KMS-11 (cell line): ENCODE results near the gene TBATA.

Experiments
- H2AFZ ChIP-seq: fragments of 200-600 bp; sonication (generic); 2 replicates; pipeline ENCODE4 v1.6.1; 2016; ENCODE audit warnings: antibody characterized with exemption, mixed run types, low read depth
- H3K27ac ChIP-seq: fragments of 200-600 bp; sonication (generic); 2 replicates; pipeline ENCODE4 v1.6.1; 2016; ENCODE audit warnings: mild to moderate bottlenecking, mixed run types
- H3K27me3 ChIP-seq: fragments of 200-600 bp; sonication (generic); 2 replicates; pipeline ENCODE4 v1.6.1; 2017; ENCODE audit warnings: mild to moderate bottlenecking, low read depth, mixed run types, moderate library complexity; ENCODE audit not compliant: insufficient read depth
- H3K36me3 ChIP-seq: fragments of 200-600 bp; sonication (generic); 2 replicates; pipeline ENCODE4 v1.6.1; 2017; ENCODE audit warnings: mild to moderate bottlenecking, mixed run types; ENCODE audit not compliant: insufficient read depth
- H3K4me1 ChIP-seq: fragments of 200-600 bp; sonication (generic); 2 replicates; pipeline ENCODE4 v1.6.1; 2016; ENCODE audit warnings: mild to moderate bottlenecking, low read depth, mixed run types; ENCODE audit not compliant: poor library complexity, severe bottlenecking
- H3K4me2 ChIP-seq: fragments of 200-600 bp; sonication (generic); 2 replicates; pipeline ENCODE4 v1.7.0; 2016; ENCODE audit warnings: mild to moderate bottlenecking, mixed run types
- H3K4me3 ChIP-seq: fragments of 200-600 bp; sonication (generic); IDR thresholded peaks from 2 replicates; pipeline ENCODE4 v1.6.1; 2017; ENCODE audit warnings: low read depth, low read length, mixed read lengths; ENCODE audit not compliant: insufficient read depth
- H3K79me2 ChIP-seq: fragments of 200-600 bp; sonication (generic); 2 replicates; pipeline ENCODE4 v1.6.1; 2016; ENCODE audit warnings: low read depth, mixed run types; ENCODE audit not compliant: insufficient read depth
- H3K9ac ChIP-seq: fragments of 200-600 bp; sonication (generic); 2 replicates; pipeline ENCODE4 v1.6.1; 2016; ENCODE audit warnings: mild to moderate bottlenecking, mixed run types
- H4K20me1 ChIP-seq: fragments of 200-600 bp; sonication (generic); 2 replicates; pipeline ENCODE4 v1.6.1; 2016; ENCODE audit warnings: mild to moderate bottlenecking, mixed run types; ENCODE audit not compliant: insufficient read depth
- CTCF ChIP-seq: fragments of 200-600 bp; sonication (generic); conservative IDR thresholded peaks from 2 replicates; pipeline ENCODE4 v1.6.1; 2017; ENCODE audit warnings: low read depth, mild to moderate bottlenecking, antibody characterized with exemption, low read length, moderate library complexity, mixed read lengths

TBATA gene

GRCh38 chr10:70737250-70737649, 47.9 kb downstream of the TBATA start:
- H3K36me3 ChIP-seq: no peaks in the 10 kb centered on the region
- no peak for TF ChIP-seq CTCF
- H3K27me3 ChIP-seq: peaks cover 2% of the 10 kb centered on the region; the same call in 1 of the 2 replicates
- H4K20me1 ChIP-seq: no peaks in the 10 kb centered on the region
- no peak overlapping the region for H3K9ac ChIP-seq
- H2AFZ ChIP-seq: no peak overlapping the region
- H3K27ac ChIP-seq: no peak overlapping the region
- no peak overlapping the region for H3K4me3 ChIP-seq
- H3K79me2 ChIP-seq: no peaks in the 10 kb centered on the region
- H3K4me2 ChIP-seq: no peak overlapping the region
- H3K4me1 ChIP-seq: no peaks in the 10 kb centered on the region

GRCh38 chr10:70736525-70736924, 48.7 kb downstream of the TBATA start:
- no peaks in the 10 kb centered on the region for H4K20me1 ChIP-seq
- H3K27me3 ChIP-seq: peaks cover 2% of the 10 kb centered on the region; the same call in 1 of the 2 replicates
- H3K4me3 ChIP-seq: no peak overlapping the region
- H3K79me2 ChIP-seq: no peaks in the 10 kb centered on the region
- no peak overlapping the region for H3K9ac ChIP-seq
- no peak overlapping the region for H3K27ac ChIP-seq
- H2AFZ ChIP-seq: no peak overlapping the region
- H3K36me3 ChIP-seq: no peaks in the 10 kb centered on the region
- no peak for TF ChIP-seq CTCF
- no peaks in the 10 kb centered on the region for H3K4me1 ChIP-seq
- no peak overlapping the region for H3K4me2 ChIP-seq

GRCh38 chr10:70735161-70735560, 50.0 kb downstream of the TBATA start:
- Histone ChIP-seq H3K36me3 (no peaks in the 10 kb centered on the region), H4K20me1 (no peaks in the 10 kb centered on the region), H3K4me1 (no peaks in the 10 kb centered on the region), H3K79me2 (no peaks in the 10 kb centered on the region), H3K4me3 (no peak overlapping the region), H3K27ac (no peak overlapping the region), H3K27me3 (0 out of 2 replicates have a peak, but pooled peaks cover 2% of the 10 kb centered on the region), H3K4me2 (no peak overlapping the region), H3K9ac (no peak overlapping the region), H2AFZ (no peak overlapping the region)
- no peak for TF ChIP-seq CTCF

- Histone ChIP-seq H3K4me2 (no peak overlapping the region), H4K20me1 (no peaks in the 10 kb centered on the region), H3K4me3 (no peak overlapping the region), H3K27me3 (0 out of 2 replicates have a peak, but pooled peaks cover 2% of the 10 kb centered on the region), H3K4me1 (no peaks in the 10 kb centered on the region), H3K27ac (no peak overlapping the region), H2AFZ (no peak overlapping the region), H3K79me2 (no peaks in the 10 kb centered on the region), H3K9ac (no peak overlapping the region), H3K36me3 (no peaks in the 10 kb centered on the region)
- TF ChIP-seq CTCF: no peak
These were observed 52.1 kb downstream of the TBATA start for GRCh38 chr10:70733051-70733450.
